Caco-2 (cell line): Measurements from ENCODE around the gene SLC2A11. TPM values are rescaled to one million over a fixed set of nuclear protein-coding genes. Genes with fewer than 3 reads are reported as not detected.
A peak's percentile ranks its signal among the peaks of the same experiment; 100 is the strongest.

Source experiments
- Bru-seq: library from RNA; stranded (reverse); fragments of 400-500 nt; gene quantifications from one replicate; lab custom pipeline; 2021; lab: Mats Ljungman, UMichigan
- BruChase-seq, 2 experiments: library from RNA; stranded (reverse); fragments of 400-500 nt; gene quantifications; one replicate each; lab custom pipeline; 2021; lab: Mats Ljungman, UMichigan
- BruUV-seq: library from RNA; stranded (reverse); fragments of 400-500 nt; replicated peaks from 2 replicates; lab custom pipeline; 2021; lab: Mats Ljungman, UMichigan
- CTCF ChIA-PET: fragments of 300-600 bp; sonication (Branson Sonifier 250); formaldehyde crosslinking; loops from one replicate; lab custom pipeline; 2022; ENCODE audit warnings: antibody characterized with exemption; lab: Charles Lee
- POLR2A ChIA-PET: fragments of 300-600 bp; sonication (Branson Sonifier 250); formaldehyde crosslinking; loops from one replicate; lab custom pipeline; 2022; ENCODE audit warnings: antibody characterized with exemption; lab: Charles Lee
- DNase-seq, 2 experiments: peaks; one replicate each; pipeline versions ENCODE4 v3.0.0 to v3.0.0-alpha.2; 2020 to 2022
- H3K27me3 ChIP-seq: replicated peaks from 2 replicates; pipeline ENCODE4 v1.6.0; 2011; ENCODE audit warnings: low read length; ENCODE audit not compliant: control insufficient read depth, insufficient read depth
- H3K36me3 ChIP-seq: 2 replicates; pipeline ENCODE4 v1.5.1; 2011; ENCODE audit warnings: low read length; ENCODE audit not compliant: control insufficient read depth, insufficient read depth
- H3K4me1 ChIP-seq: fragments of 250-450 bp; sonication (Bioruptor Pico); 2 replicates; pipeline ENCODE4 v1.5.1; 2020; ENCODE audit warnings: mild to moderate bottlenecking
- H3K4me3 ChIP-seq: 2 replicates; pipeline ENCODE4 v1.5.1; 2011; ENCODE audit warnings: low read depth, mild to moderate bottlenecking, control low read depth, low read length
- H3K9me3 ChIP-seq: fragments of 250-450 bp; sonication (Bioruptor Pico); 2 replicates; pipeline ENCODE4 v1.5.1; 2020; ENCODE audit warnings: mild to moderate bottlenecking, moderate library complexity
- H3K27ac Mint-ChIP-seq: one replicate; pipeline ENCODE4 v1.8.0; 2022; ENCODE audit warnings: mixed read lengths; ENCODE audit not compliant: unreplicated experiment
- H3K27me3 Mint-ChIP-seq: one replicate; pipeline ENCODE4 v1.8.0; 2022; ENCODE audit warnings: mixed read lengths; ENCODE audit not compliant: insufficient read depth, unreplicated experiment
- H3K36me3 Mint-ChIP-seq: one replicate; pipeline ENCODE4 v1.8.0; 2022; ENCODE audit warnings: mild to moderate bottlenecking, mixed read lengths; ENCODE audit not compliant: insufficient read depth, unreplicated experiment
- H3K4me1 Mint-ChIP-seq: one replicate; pipeline ENCODE4 v1.8.0; 2022; ENCODE audit warnings: low read depth, mixed read lengths; ENCODE audit not compliant: unreplicated experiment
- H3K4me3 Mint-ChIP-seq: one replicate; pipeline ENCODE4 v1.8.0; 2022; ENCODE audit warnings: mild to moderate bottlenecking, moderate library complexity, mixed read lengths; ENCODE audit not compliant: unreplicated experiment
- H3K9me3 Mint-ChIP-seq: one replicate; pipeline ENCODE4 v1.8.0; 2022; ENCODE audit warnings: mixed read lengths; ENCODE audit not compliant: unreplicated experiment
- CTCF ChIP-seq, 2 experiments: fragments of 200-600 bp in 1 of 2; IDR thresholded peaks; 1 replicate in 1 of 2; 2 replicates in 1 of 2; pipeline versions ENCODE4 v1.5.1 to v1.8.0; 2011 to 2022; ENCODE audit warnings: antibody characterized with exemption in 1 of 2, control low read depth in 1 of 2, inconsistent platforms in 1 of 2, low read depth in 1 of 2, low read length in 1 of 2, mild to moderate bottlenecking in 1 of 2, moderate library complexity in 1 of 2; ENCODE audit not compliant: insufficient read depth in 1 of 2, severe bottlenecking in 1 of 2, unreplicated experiment in 1 of 2
- intact Hi-C: fragments of 100-400 bp; cut with micrococcal nuclease; formaldehyde crosslinking; loops from one replicate; pipeline ENCODE4 v1.10.0; 2022; ENCODE audit not compliant: unreplicated experiment
- long read RNA-seq: library from polyadenylated mRNA; stranded (forward); transcript quantifications from one replicate; pipeline ENCODE4 v2.0.0, GENCODE V29; 2022
- total RNA-seq: library from RNA; stranded (reverse); gene quantifications from 2 replicates; pipeline ENCODE4 v1.2.3, GENCODE V29; 2022

The SLC2A11 gene
- total RNA-seq (29.5 and 32.4 TPM in 2 replicates), Bru-seq, nascent RNA (percentile 65 among the genes with signal in this experiment), BruChase-seq, experiment 1, labeled RNA remaining after a 2-hour chase (percentile 62 among the genes with signal in this experiment), BruChase-seq, experiment 2, labeled RNA remaining after a 6-hour chase (percentile 67 among the genes with signal in this experiment)
- long read RNA-seq, partial matches to known transcripts, result 12 of 16 reads
- long read RNA-seq, other reads (novel, unspliced or antisense), result 3 of 16 reads

- no TSS peak for BruUV-seq
- H3K27me3 ChIP-seq, result no peaks in the 10 kb centered on the region
- H3K27me3 Mint-ChIP-seq, result no peaks in the 10 kb centered on the region
Measured at GRCh38 chr22:23857606-23858483, at the start of gene SLC2A11. SLC2A11 (plus strand) TSS chr22:23857875; CDS start chr22:23858000, 125 bp downstream.

GRCh38 chr22:23812378-23812777 is 45.3 kb upstream of the SLC2A11 start:
- no TSS peak for BruUV-seq
- no peak for TF ChIP-seq CTCF (IDR thresholded peaks at IDR 0.05; ENCODE audit: insufficient read depth in 1 of 2, low read depth in 1 of 2, low read length in 1 of 2, severe bottlenecking in 1 of 2, unreplicated experiment in 1 of 2)
- ChIA-PET CTCF (no interaction called here), POLR2A (no interaction called here)
- Mint-ChIP-seq H3K9me3 (no peaks in the 10 kb centered on the region), H3K27me3 (no peaks in the 10 kb centered on the region), H3K4me1 (no peaks in the 10 kb centered on the region), H3K4me3 (no peak overlapping the region), H3K27ac (no peak overlapping the region), H3K36me3 (peaks cover 80% of the 10 kb centered on the region)
- Histone ChIP-seq H3K4me1 (no peaks in the 10 kb centered on the region), H3K36me3 (peaks cover 5% of the 10 kb centered on the region), H3K27me3 (no peaks in the 10 kb centered on the region), H3K9me3 (no peaks in the 10 kb centered on the region), H3K4me3 (no peak overlapping the region)
- intact Hi-C loops, result no loop called here
- DNase-seq, result no peak

More at GRCh38 chr22:23857606-23858483, at the start of gene SLC2A11:
- Mint-ChIP-seq H3K9me3 (no peaks in the 10 kb centered on the region), H3K36me3 (no peaks in the 10 kb centered on the region), H3K4me1 (peaks cover 7% of the 10 kb centered on the region), H3K4me3 (peak within 1 kb of the TSS; percentile 80), H3K27ac (peak within 1 kb of the TSS; percentile 79)
- CTCF ChIA-PET, result interaction anchor here (0.6 to 2.3 kb wide), 17 partner anchors 8 to 1976 kb away, joined by 3 to 45 read pairs (median 5); partner anchors contain the start of genes CHCHD10, MIF and MMP11
- Histone ChIP-seq H3K4me3 (peak within 1 kb of the TSS; percentile 53), H3K9me3 (no peaks in the 10 kb centered on the region), H3K4me1 (0 out of 2 replicates have a peak, but pooled peaks cover 3% of the 10 kb centered on the region), H3K36me3 (peaks cover 1% of the 10 kb centered on the region; the same call in 1 of the 2 replicates)
- no peak for TF ChIP-seq CTCF (IDR thresholded peaks at IDR 0.05; ENCODE audit: insufficient read depth in 1 of 2, low read depth in 1 of 2, low read length in 1 of 2, severe bottlenecking in 1 of 2, unreplicated experiment in 1 of 2)
- POLR2A ChIA-PET, result interaction anchor here (0.5 to 1.6 kb wide), 21 partner anchors 8 to 267 kb away, joined by 3 to 45 read pairs (median 5); partner anchors contain the start of genes CABIN1, CHCHD10, MIF and MMP11
- peak; percentile 95 to 97 for DNase-seq
- intact Hi-C loops, result loop anchor here (5.0 kb wide), 1 partner anchor 34 kb away; the partner anchor contains the start of gene MIF

GRCh38 chr22:23815541-23816155 is 42.0 kb upstream of the SLC2A11 start:
- ChIA-PET CTCF (no interaction called here), POLR2A (no interaction called here)
- no peak for TF ChIP-seq CTCF (IDR thresholded peaks at IDR 0.05; ENCODE audit: insufficient read depth in 1 of 2, low read depth in 1 of 2, low read length in 1 of 2, severe bottlenecking in 1 of 2, unreplicated experiment in 1 of 2)
- no peak for DNase-seq
- no peaks in the 10 kb centered on the region for H3K27me3 ChIP-seq
- Mint-ChIP-seq H3K4me1 (no peaks in the 10 kb centered on the region), H3K4me3 (no peak overlapping the region), H3K36me3 (peaks cover 80% of the 10 kb centered on the region), H3K27me3 (no peaks in the 10 kb centered on the region), H3K27ac (no peak overlapping the region), H3K9me3 (no peaks in the 10 kb centered on the region)
- no peak overlapping the region for H3K4me3 ChIP-seq
- H3K36me3 ChIP-seq, result peaks cover 5% of the 10 kb centered on the region
- no TSS peak for BruUV-seq
- no peaks in the 10 kb centered on the region for H3K4me1 ChIP-seq
- no peaks in the 10 kb centered on the region for H3K9me3 ChIP-seq
- intact Hi-C loops, result no loop called here
